GM21737 (cell line): ENCODE measurements around the gene EPB41L3.
"Not testable (repeated sequence)": the region's sequence is repeated elsewhere in the genome, so short reads cannot be mapped to it uniquely, and the experiment has no call there.

Experiments used
- ATAC-seq: cut with Tn5 transposase; IDR thresholded peaks from one replicate; pipeline ENCODE4 v1.9.1; 2021; ENCODE audit warnings: mild to moderate bottlenecking, moderate library complexity; ENCODE audit not compliant: unreplicated experiment

Gene EPB41L3

GRCh38 chr18:5543773-5544389 is at the start of gene EPB41L3:
Gene EPB41L3 (minus strand): TSS chr18:5543997. CDS start chr18:5489183, 54,814 bp downstream.
- no peak for ATAC-seq

GRCh38 chr18:5588529-5588928 is 44.7 kb upstream of the EPB41L3 start:
- ATAC-seq = no peak

GRCh38 chr18:5585653-5586052 is 41.9 kb upstream of the EPB41L3 start:
- ATAC-seq = no peak

GRCh38 chr18:5584746-5585417 is 41.1 kb upstream of the EPB41L3 start:
- ATAC-seq = no peak

- no peak for ATAC-seq
These were observed 39.3 kb upstream of the EPB41L3 start for GRCh38 chr18:5582849-5583681.

GRCh38 chr18:5582076-5582475 is 38.3 kb upstream of the EPB41L3 start:
- no peak for ATAC-seq

GRCh38 chr18:5574843-5575242 is 31.0 kb upstream of the EPB41L3 start:
- no peak for ATAC-seq

GRCh38 chr18:5571666-5572065 is 27.9 kb upstream of the EPB41L3 start:
- no peak for ATAC-seq

- not testable (repeated sequence) for ATAC-seq
These were observed 26.8 kb upstream of the EPB41L3 start for GRCh38 chr18:5570613-5571012.

- no peak for ATAC-seq
These were observed 24.6 kb upstream of the EPB41L3 start for GRCh38 chr18:5568416-5568815.

GRCh38 chr18:5558851-5559250 is 15.1 kb upstream of the EPB41L3 start:
- no peak for ATAC-seq

- ATAC-seq = no peak
These were observed 12.6 kb upstream of the EPB41L3 start for GRCh38 chr18:5556310-5556974.

GRCh38 chr18:5554629-5555028 is 10.8 kb upstream of the EPB41L3 start:
- no peak for ATAC-seq

GRCh38 chr18:5546660-5547059 is 2.9 kb upstream of the EPB41L3 start:
- ATAC-seq = no peak

GRCh38 chr18:5543036-5543680 is 639 bp downstream of the EPB41L3 start:
- ATAC-seq = no peak

GRCh38 chr18:5542515-5543035 is 1.2 kb downstream of the EPB41L3 start:
- no peak for ATAC-seq

- no peak for ATAC-seq
These were observed 2.2 kb downstream of the EPB41L3 start for GRCh38 chr18:5541644-5542043.

- ATAC-seq = no peak
These were observed 4.4 kb downstream of the EPB41L3 start for GRCh38 chr18:5539391-5539790.

GRCh38 chr18:5538544-5538943 is 5.3 kb downstream of the EPB41L3 start:
- ATAC-seq = no peak

GRCh38 chr18:5537860-5538259 is 5.9 kb downstream of the EPB41L3 start:
- ATAC-seq = no peak

- no peak for ATAC-seq
These were observed 9.0 kb downstream of the EPB41L3 start for GRCh38 chr18:5534845-5535244.
